Retinal pigment epithelial cell (primary cell): Measurements from ENCODE around the gene SPO11.

ENCODE experiments used
- DNase-seq: peaks from one replicate; pipeline ENCODE4 v3.0.0-alpha.2; 2010; ENCODE audit warnings: low read depth
- H3K4me3 ChIP-seq: 2 replicates; pipeline ENCODE4 v1.5.1; 2011; ENCODE audit warnings: mild to moderate bottlenecking, low read length, control low read depth, moderate library complexity
- TF ChIP-seq, protein P1 (sequence below): conservative IDR thresholded peaks from 2 replicates; pipeline ENCODE4 v1.5.1; 2011; ENCODE audit warnings: low read depth, low read length, control low read depth, inconsistent platforms

Gene SPO11

DNA sequence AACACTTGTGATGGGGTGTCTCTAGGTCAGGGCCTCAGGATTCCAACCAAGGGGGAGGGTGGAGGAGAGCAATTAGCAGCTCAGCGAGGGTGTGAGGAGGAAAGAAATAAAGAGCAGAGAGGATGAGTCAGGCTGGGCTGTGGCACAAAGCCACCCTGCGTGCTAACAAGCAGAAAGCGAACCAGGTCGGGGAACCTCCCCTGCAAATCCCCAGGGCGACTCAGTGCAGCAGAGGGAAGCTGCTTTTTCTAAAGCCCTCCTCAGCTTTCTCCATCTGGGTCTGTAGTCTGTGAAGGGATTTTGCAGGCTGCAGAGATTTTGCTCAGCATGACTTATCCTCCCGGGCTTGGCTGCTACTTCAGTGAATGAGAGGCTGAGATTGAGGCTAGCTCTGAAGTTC is 6.6 kb upstream of the SPO11 start:
- TF ChIP-seq, protein P1, sequence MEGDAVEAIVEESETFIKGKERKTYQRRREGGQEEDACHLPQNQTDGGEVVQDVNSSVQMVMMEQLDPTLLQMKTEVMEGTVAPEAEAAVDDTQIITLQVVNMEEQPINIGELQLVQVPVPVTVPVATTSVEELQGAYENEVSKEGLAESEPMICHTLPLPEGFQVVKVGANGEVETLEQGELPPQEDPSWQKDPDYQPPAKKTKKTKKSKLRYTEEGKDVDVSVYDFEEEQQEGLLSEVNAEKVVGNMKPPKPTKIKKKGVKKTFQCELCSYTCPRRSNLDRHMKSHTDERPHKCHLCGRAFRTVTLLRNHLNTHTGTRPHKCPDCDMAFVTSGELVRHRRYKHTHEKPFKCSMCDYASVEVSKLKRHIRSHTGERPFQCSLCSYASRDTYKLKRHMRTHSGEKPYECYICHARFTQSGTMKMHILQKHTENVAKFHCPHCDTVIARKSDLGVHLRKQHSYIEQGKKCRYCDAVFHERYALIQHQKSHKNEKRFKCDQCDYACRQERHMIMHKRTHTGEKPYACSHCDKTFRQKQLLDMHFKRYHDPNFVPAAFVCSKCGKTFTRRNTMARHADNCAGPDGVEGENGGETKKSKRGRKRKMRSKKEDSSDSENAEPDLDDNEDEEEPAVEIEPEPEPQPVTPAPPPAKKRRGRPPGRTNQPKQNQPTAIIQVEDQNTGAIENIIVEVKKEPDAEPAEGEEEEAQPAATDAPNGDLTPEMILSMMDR, result no peak
- H3K4me3 ChIP-seq, result no peak overlapping the region
- DNase-seq, result peak; percentile 44

DNA sequence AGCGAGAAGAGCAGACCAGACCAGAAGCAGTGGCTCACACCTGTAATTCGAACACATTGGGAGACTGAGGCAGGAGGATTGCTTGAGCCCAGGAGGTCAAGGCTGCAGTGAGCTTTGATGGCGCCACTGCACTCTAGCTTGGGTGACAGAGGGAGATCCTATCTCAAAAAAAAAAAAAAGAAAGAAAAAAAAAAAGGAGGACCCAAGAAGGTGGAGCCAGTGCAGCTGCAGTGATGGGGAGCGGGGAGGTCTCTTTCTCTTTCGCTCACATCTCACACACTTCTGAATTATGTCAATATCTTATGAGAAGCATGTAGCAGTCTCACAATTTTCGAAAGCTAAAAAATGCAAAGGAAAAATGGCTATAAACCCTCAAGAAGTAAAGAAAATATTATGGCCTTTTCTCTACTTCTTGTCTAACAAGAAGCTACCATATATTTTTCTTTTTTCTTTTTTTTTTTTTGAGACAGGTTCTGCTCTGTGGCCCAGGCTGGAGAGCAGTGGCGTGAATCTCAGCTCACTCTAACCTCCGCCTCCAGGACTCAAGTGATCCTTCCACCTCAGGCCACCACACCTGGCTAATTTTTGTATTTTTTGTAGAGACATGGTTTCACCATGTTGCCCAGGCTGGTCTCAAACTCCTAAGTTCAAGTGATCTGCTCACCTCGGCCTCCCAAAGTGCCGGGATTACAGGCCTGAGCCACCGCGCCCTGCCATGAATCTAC is 3.8 kb upstream of the SPO11 start:
- H3K4me3 ChIP-seq, result no peak overlapping the region
- DNase-seq, result no peak
- TF ChIP-seq, protein P1, result no peak

DNA sequence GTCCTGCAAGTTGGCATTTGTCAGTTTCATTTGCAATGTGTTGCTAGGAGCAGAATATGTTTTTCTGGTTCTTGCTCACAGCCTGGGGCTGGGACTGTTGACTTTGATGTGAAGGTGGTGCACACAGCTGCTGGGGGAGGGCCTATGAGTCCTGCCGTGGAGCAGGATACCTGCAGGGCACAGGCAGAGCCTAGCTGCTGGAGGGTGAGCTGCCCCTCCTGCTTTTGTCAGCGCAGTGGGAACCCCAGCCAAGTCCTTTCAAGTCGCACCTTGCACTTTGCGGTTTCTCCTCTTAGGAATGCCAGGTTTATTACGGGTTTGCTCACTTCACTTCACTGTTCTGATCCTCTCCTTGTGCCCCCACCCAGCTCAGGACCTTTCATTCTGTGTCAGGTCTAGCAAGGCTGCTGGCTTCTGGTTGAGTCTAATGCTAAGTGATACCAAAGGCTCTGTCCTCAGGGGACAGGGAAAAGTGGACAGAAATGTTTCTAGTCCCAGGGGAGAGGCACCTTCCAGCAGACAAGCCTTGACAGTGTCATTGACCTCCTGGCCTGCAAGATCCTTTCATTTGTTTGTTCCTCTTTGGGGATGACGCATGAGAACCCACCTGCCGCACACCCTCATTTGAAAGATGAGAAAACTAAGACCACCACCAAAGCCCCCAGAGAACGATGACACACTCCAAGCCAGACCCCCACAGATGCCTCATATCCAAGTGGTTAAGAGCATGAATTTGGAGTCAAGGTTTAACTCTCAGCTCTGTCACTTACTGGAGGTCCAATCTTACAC is 2.7 kb upstream of the SPO11 start:
- H3K4me3 ChIP-seq, result no peak overlapping the region
- TF ChIP-seq, protein P1, result no peak

DNA sequence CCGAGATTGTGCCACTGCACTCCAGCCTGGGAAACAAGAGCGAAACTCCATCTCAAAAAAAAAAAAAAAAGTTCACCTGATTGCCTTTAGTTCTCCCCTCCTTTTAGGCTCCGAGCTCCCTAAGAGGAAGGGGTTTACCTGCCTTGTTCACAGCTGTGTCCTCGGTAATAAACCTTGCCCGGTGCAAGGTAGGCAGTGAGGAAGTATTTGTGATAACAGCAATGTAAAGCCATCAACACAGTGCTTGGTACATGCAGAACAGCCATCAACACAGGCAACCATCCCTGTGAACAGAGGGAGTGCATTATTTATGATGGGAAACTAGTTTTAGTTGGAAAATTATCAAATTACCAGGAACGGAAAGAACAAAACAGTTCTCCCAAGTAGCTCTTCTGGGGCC is 1.8 kb upstream of the SPO11 start:
- no peak for DNase-seq
- TF ChIP-seq, protein P1, result no peak

More for the DNA sequence above, 2.7 kb upstream of the SPO11 start:
- no peak for DNase-seq

DNA sequence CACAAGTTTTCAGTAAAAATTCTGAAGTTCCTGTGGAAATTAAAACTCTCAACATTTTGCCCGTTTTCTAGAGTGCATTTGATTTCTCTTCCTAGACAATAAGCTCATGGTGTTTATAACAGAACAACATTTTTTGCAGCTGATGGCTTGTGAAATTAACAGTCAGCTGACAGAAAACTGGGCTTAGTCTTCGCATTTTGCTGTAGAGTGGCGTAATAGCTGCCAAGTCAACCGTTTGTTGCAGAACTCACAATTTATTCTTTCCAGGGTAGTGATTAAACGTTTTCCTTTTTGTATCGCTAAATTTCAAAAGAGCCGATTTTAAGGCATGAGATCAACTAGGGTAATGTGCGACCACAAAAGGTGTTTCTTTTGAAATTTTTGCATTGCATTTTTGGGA is 1.4 kb downstream of the SPO11 start:
- DNase-seq, result no peak
- TF ChIP-seq, protein P1, result no peak
- no peak overlapping the region for H3K4me3 ChIP-seq

More for the DNA sequence above, 1.8 kb upstream of the SPO11 start:
- no peak overlapping the region for H3K4me3 ChIP-seq

DNA sequence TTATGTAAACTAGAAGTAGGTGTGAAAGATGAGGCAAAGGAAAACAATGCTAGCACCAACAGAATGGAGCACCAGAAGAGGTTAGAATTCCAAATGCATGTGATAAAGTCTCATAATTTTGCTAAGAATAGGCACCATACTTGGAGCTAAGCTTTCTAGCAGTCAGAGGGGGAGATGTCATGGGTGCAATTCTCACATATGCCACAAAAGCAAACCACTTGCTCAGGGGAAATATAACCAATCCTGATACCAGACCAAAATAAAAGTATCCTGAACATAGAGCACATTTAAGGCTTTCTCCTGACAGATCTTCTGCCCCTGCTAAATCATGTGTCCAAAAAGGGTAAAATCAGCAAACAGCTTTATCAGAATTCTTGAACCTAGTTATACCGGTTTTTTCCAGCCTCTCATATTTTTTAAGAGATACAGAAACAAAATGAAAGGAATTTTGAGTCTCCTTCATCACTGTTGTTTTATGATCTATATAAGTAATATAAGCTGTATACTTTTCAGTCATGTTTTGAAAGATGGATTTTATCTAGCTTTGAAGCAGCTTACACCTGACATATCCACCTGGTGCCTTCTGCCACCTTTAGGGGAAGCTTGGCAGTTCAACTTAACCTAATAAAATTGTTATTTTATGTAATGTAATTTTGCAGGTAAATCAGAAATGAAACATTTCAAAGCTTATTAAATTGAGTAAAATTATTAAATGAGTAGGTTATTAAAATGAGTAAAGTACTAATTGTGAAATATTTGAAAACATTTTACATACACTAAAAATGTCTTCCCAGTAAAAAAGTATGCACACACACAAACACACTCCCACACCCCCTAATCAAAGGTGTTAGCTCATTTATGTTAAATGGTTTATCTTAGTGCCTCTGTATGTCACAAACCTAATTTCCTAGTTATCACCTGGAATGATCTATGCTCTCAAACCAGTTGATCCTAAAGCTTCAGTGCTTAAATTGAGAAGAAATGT is 2.8 kb downstream of the SPO11 start:
- TF ChIP-seq, protein P1, result peak; percentile 37
- no peak overlapping the region for H3K4me3 ChIP-seq
- DNase-seq, result no peak
